Stimulated activated CD4-positive, alpha-beta T cell treated with anti-CD3 and anti-CD28 coated beads, Interleukin-1b, Interleukin-23, amount 100 ng/mL, for 48 hours (primary cell): ENCODE results near the gene MANSC1.

ENCODE experiments used
- DNase-seq: peaks from one replicate; pipeline ENCODE4 v3.0.0-alpha.2; 2020

MANSC1 gene

DNA sequence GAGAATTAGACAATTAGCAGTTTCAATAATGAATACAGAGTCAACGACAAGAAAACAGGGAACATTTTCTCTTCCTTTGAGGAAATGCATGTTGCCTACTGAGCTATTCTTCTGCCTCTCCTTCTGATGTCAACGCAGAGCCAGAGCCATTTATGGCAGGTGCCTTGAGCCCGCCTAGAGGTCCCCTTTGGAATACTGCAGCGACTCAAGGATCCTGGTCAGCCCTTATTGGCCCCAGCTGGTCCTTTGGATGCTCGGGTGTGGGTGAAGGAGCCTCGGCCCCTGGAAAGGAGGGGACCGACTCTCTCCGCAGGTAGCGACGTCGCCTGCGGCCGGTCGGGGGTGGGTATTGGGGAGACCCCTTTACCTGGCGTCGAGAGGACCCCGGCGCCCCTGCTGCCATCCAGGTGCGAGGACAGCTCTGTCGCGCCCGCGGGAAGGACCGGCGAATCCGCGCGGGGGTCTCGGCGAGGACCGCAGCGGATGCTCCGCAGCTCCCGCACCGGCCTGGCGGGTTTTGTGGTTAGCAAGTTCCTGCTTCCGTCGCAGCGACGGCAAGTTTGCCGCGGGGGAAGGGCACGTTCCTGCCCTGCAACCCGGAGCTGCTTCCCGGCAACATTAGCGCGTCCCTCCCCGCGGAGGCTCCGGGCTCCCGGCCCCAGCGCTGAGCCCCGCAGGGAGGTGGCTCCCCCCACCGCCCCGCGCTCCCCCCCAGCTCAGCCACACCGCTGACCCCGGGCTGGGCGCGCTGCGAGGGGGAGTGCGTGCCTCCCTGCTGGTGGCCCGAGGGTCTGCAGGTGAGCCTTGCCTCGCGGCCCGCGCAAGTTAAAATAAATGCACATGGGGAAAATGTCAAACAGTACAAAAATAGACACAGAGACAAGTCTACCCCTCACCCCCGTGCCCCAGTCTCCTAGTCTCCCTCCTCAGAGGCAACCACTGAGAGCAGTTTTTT, at the start of gene MANSC1:
Gene MANSC1, minus strand, starts transcription at position 532 of the 955 bp plus-strand sequence. CDS start 6,928 bp downstream, outside the sequence.
- DNase-seq: peak; percentile 46

DNA sequence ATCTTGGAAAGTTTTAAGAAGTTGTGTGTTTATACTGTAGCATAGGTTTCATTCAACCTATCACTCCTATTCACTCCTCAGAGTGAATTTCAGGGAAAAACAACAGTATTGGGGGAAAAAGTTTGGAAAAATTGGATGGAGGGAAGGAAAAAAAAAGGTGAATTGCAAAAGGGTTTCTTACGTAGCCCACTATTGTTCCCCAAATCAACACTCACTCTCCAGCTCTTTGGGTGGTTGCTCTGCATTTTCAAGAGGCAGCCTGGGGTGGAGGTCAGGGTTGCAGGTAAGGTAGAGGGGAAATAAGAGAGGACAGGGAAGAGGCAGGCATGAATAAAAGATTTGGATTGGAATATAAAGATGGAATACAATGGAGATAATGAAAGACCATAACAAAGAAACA, 49.1 kb upstream of the MANSC1 start:
- no peak for DNase-seq

DNA sequence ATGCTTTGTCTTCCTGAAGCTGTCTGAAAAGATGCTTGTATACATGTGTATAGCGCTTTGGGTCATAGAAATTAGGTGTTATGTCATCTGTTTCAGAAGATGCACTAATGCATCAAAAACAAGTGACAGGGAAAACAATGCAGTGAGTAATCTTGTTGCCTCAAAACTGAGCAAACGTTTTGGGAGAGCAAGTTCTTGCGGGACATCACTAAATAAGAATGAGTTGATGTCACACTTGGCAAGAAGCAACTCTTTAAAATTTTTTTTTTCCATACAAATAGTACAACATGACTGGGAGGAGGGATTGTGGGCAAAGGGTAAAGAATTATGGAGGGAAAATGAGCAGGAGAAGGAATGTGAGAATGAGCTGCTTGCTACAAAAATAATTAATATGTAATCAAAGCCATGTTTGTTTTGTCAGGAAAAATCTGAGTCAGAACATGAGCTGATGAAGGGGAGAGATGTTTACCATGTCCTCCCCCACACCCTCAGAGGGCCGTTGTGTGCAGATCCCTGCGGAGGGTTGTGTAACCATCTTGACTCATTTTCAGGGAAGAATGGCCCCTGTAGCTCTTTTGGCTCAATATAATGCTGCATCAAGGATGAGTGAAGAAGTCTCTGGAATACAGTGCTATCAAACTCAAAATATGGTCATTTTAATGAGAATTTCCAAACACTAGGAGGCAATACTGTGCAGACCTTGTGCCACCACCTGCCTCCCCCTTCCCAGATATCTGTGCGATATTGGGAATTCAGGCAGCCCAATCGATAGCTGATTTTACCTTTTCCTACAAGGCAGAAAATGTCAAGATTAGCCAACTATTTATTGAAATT, 48.2 kb upstream of the MANSC1 start:
- no peak for DNase-seq

DNA sequence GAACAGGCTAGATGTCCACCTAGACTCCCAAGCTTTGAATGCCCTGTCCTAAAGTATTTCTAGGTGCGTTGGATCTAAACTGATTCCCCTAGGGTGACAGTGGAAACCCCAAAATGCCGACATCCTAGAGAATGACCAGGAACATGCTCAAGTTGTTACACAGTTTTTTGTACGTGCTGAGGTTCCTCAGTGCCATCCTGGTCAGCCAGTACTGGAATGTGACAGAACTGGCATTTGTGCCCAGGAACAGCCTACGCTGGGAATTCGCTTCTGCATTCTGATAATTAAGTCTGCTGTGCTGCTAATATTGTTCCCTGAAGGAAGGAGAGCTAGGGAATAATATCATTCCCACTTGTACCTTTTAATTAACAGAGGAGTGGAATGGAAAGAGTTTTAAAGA, 47.1 kb upstream of the MANSC1 start:
- no peak for DNase-seq

DNA sequence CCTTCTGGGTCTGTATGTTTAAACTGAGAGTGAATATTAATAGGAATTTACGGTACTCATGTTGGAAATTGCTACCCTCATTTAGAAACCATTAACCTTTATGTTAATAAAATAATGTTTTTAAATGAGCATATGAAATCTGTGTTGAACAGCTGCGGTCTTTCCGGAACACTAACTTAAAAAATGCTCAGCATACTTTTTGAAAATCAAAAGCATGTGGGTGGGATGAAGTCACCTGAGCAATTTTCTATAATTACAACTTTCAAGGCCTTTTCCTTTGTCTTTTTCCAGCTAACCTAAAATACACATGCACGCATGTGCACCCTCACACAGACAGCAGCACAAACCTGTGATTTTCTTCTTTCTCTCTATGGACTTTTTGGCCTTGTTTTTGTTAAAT, 46.7 kb upstream of the MANSC1 start:
- no peak for DNase-seq

DNA sequence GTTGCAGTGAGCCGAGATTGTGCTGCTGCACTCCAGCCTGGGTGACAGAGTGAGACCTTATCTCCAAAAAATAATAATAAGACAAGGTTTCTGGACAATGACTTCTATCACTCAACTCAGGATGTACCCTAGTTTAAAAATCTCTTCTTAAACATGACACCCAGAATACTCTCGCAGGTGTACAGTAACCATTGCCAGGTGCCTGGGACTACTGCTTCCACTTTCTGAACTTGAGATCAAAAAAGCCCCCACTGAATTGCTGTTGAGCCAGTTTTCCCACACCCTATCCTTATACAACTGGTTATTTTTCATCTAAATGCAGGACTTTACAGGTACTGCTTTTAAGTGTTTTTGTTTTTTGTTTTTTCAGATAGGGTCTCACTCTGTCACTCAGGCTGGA, 43.1 kb upstream of the MANSC1 start:
- no peak for DNase-seq

DNA sequence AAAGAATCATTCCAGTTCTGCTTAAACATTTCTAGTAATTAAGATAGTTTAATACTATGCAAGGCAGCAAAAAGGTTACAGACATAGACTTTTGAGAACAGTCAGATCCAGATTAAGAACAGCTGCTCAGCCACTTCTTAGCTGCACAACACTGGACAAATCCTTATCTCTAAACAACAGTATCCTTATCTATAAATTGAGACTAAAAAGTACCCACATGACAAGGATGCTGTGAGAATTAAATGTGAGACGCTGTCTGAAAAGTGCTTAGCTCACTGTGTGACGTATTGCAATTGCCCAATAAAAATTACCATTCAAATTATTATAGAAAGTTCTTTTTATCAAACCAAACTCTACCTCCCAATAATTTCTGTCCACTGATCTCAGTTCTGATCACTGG, 42.4 kb upstream of the MANSC1 start:
- no peak for DNase-seq

DNA sequence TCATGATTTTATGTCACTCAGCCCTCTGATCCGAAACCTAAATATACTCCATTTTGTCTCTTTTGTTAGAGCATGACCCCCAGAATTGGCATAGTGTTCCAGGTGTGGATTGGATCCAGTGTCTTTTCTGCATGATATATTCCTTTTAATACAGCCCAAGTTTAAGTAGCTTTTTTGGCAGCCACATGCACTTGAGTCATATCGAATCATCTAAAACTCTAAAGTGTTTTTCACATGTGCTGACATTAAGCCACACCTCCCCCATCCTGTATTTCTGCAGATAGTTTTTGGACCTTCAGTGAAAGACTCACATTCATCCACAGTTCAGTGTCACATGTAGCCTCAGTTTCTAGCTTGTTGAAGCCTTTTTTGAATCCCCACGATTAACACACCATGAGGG, 37.5 kb upstream of the MANSC1 start:
- no peak for DNase-seq

DNA sequence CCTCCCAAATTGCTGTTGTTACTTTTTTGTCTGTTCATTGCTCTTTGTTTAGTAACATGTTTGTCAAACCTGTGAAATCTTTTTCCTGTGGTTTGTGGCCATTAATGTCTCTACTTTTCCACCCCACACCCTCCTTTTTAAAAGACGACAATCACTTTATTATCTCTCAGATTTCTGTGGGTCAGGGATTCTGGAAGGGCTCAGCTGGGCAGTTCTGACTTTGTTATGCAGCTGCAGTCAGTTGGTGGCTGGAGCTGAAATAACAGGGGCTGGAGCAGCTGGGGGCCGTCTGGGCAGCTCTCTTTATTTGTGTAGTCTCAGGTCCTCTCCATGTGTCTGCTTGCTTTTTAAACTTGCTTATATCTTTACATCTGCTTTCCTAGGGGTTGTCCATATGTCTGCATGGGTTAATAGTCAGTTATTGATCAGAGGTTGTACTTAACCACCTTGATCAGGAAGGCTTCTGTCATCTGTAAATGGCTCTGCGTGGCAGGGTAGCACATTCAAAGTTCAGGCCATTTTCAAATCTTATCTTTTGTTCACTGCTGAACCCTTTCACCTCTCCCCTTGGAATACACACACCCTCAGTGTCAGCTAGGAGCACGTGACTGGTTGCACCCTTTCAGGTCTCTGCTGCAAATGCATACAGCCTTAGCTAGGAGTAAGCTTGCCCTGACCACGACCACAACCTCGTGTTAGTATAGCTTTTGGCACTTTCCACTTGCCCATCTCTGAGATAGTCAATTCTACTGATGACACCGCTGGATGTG, 34.7 kb upstream of the MANSC1 start:
- peak; percentile 66 for DNase-seq

DNA sequence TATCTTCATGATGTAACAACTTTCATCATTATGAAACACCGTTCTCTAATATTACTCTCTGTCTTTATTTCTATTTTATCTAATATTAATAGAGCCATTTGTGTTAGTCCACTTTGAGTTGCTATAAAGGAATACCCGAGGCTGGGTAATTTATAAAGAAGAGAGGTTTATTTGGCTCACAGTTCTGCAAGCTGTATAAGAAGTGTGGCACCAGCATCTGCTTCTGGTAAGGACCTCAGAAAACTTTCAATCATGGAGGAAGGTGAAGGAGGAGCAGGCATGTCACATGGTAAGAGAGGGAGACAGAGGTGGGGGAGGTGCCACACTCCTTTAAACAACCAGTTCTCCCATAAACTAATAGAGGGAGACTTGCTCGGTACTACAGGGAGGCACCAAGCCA, 31.9 kb upstream of the MANSC1 start:
- DNase-seq: no peak

DNA sequence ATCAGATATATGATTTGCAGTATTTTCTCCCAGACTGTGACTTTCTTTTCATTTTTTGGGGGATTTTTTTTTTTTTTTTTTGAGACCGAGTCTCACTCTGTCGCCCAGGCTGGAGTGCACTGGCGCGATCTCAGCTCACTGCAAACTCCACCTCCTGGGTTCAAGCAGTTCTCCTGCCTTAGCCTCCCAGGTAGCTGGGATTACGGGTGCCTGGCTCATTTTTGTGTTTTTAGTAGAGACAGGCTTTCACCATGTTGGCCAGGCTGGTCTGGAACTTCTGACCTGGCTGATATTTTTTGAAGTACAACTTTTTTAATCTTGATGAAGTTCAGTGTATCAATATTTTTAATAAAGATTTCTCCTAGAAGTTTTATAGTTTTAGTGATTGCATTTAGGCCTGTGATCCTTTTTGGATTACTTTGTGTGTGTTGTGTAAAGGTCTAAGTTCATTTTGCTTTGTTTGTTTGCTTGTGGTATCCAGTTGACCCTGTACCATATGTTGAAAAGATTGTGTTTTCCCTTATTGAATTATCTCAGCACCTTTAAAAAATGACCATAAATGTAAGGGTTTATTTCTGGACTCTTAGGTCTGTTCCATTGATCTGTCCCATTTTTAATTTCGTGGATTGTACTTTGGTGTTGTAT, 31.0 kb upstream of the MANSC1 start:
- DNase-seq: no peak

DNA sequence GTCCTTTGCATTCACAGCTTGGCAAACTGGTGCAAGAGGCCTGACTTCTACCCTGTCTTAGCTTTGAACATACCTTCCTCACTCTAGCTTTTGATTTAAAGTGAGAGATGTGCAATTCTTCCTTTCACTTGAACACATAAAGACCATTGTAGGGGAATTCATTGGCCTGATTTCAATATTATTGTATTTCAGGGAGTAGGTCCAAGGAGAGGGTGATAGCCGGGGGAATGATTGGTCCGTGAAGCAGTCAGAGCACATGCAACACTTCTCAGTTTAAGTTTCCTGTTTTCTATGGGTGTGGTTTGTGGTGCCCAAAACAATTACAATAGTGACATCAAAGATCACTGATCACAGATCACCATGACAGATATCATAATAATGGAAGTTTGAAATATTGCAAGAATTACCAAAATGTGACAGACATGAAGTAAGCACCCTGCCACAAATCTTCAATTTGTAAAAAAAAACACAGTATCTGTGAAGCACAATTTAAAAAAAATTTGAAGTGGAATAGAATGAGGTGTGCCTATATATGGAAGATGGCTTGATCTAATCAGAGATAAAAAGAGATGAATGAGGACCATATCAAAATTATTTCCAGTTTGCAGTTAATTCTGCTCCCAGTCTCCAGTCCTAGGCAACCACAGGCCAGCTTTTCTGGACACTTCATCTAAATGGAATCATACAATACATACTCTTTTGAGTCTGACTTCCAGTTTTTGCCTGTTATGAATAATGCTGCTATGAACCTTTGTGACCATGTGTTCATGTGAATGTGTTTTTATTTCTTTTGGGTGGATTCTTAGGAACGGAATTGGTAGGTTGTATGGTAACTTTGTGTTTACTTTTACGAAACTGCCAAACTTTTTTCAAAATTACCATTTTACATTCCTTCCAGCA, 30.0 kb upstream of the MANSC1 start:
- no peak for DNase-seq

DNA sequence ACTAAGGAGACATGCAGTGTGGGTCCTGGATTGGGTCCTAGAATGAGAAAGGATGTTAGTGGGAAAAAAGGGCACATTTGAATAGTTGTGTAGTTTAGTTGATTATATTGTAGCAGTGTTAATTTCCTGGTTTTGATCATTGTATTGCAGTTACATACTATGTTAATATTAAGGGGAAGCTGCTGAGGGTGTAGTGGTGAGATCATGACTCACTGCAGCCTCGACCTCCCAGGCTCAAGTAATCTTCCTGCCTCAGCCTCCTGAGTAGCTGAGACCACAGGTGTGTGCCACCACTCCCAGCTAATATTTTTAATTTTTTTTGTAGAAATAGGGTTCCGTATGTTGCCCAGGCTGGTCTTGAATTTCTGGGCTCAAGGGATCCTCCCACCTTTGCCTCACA, 28.6 kb upstream of the MANSC1 start:
- no peak for DNase-seq

DNA sequence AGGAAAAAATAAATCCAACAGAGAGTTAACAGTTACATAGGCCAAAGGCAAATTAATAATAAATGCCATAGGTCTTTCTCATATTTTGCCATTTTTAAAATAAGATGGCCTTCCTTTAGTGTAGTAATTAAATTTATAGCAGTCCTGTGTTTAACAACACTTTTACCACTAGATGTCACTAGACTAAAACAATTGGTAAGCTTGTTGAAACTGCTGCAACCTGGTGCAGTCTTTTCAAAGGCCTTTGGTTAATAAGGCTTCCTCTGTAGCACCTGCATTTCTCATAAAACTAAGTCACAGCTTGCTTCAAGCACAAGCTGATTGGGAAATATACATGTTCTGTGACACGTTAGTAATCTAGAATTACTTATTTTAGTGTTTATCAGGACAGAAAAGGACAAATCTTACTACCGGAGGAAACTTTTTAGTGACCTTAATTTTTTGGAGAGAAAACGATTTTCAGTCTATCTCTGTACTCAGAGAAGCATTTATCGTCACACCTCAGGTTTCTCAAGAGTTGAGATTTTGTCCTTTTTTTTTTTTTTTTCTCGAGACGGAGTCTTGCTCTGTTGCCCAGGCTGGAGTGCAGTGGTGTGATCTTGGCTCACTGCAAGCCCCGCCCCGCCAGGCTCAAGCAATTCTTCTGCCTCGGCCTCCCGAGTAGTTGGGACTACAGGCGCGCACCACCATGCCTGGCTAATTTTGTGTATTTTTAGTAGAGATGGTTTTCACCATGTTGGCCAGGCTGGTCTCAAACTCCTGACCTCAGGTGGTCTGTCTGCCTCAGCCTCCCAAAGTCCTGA, 26.8 kb upstream of the MANSC1 start:
- no peak for DNase-seq

DNA sequence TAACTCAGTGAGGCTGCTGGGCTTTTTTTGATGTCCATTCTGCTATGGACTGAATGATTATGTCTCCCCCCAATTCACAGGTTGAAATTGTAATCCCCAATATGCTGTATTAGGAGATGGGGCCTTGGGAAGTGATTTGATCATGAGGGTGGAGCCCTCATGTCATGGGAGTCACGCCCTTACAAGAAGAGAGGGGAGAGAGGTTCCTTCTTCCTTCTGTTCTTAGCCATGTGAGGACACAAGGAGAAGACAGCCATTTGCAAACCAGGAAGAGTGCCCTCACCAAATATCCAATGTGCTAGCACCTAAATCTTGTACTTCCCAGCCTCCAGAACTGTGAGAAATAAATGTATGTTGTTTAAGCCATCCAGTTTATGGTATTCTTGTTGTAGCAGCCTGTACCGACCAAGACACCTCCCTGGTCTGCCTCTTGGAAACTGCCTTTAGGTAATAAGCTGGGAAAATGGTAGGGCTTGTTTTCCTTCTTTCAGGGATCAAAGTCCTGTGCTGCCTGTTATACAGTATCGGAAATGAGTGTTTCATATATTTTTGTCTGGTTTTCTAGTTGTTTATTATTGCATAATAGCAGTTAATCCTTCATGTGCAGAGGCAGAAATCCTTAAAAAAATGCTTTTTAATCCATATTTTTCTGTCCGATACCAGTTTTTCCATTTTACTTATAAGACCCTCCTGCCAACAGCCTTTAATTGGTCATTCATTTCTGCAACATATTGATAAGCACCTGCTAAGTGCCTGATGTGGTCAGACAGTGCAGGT, 23.1 kb upstream of the MANSC1 start:
- DNase-seq: no peak

DNA sequence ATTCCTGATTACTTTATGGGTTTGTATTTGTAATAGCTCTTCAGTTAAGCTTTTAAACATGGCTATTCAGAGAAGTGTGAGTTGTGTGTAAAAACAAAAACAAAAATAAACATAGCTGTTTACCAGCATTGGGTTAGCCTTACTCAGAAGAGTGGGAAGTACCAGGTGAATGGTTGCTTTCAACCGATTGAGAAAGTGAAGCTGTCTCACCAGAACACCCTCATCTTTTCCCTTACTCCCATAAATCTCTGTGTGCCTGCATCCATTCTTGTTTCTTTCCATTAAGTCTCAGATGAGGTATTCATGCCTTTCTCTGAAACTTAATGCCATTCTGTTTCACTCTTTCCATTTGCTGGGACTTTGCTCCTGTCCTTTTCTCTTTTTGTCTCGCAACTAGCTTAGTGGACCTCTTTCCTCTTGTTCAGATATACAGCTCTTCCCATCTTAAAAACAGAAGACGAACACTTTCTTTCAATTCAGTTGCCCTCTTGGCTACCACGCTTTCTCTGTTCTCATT, 17.5 kb upstream of the MANSC1 start:
- no peak for DNase-seq

DNA sequence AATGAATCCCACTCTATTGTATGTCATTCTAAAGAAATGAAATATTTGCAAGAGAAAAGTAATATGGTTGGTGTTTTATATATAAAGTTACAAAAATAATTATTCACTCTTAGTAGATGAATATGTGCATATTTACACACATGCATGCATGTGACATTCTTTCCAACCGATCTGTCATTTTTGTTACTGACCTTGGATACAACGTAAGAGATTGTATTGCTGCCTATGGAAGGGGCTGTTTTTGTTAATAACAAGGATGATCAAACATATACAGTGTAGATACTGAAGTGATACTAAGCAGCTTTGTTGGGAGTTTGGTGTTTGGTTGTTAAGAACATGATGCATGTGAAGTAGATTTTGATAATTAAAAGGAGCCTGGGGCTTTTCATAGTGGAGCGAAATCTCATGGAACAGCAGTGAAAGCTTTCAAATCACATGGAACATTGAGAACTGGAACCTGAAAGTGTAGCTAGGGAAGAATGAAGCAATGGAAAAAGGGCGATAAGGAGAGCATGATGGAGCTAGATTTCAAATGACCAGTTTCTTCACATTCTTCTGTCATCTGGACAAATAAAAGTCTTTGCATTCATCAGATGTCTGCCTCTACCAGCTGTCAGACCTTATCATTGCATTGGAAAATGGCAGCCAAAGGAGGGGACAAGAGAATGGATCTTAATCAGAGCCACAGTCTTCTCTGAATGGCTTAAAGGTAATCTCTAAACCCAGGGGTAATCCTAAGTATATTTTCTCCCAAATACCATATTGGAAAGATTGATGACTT, 16.8 kb upstream of the MANSC1 start:
- no peak for DNase-seq

DNA sequence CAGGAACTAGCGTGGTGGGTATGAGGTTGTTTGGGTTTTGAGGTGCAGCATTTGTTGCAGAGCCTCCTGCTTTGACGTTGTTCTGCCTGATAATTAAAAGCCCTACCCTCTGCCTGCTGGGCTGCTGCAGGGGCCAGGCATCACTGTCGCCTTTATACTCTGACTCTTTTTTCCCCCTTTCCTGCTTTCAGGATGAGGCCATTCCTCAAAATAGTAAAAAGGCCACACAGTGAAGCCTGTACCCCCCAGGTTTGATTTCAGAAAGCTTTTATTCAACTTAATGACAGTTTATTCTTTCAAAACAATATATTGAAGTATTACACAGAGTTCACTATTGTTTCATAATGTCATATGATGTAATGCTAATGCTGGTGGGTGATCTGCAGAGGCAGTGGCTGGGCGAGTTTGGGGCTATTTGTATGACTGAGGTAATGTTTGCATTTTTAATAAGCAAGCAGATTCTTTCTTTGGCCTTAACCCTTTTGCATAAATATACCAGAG, 15.9 kb upstream of the MANSC1 start:
- no peak for DNase-seq

DNA sequence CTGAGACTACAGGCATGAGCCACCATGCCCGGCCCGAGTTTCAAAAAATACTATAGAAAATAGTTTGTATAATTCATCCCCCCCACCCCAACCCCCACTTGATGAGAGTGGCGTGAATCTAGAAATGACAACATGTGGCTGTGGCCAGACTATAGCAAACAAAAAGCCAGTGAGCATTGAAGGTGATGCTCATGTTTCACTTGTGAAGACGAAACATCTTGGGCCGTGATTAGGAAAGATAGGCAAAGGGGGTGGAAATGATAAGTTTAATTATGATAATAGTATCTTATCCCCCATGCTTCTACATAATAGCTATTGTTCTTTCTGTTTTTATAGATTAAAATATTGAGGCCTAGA, 15.4 kb upstream of the MANSC1 start:
- DNase-seq: no peak
